ENCODE data around the gene WWOX.

The WWOX gene

DNA sequence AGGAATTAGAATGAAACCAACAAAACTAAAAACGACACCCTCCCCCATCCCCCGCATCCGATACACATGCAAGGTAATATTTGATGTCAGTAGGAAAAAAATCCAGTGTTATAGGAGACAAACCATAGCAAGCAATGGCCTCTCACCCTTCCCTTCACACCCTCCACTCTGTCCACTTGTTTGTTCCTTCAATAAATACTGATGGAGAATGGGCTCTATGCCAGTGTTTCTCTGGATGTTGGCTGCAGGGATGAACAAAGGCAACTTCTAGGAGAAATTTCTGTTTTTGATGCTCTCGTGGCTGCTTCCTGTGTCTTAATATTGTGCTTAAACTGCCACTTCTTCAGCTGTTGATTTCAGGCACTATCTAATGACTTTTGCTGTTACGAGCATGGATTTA lies 98.8 kb downstream of the WWOX start:
- no peak overlapping the region for H3K27ac ChIP-seq (ENCODE audit: low read length)
- no peak overlapping the region for H3K4me2 ChIP-seq (ENCODE audit: low read depth, low read length)
- no peak overlapping the region for H3K4me3 ChIP-seq (ENCODE audit: low read length)
- TF ChIP-seq EZH2phosphoT487 (IDR thresholded peaks at IDR 0.05; ENCODE audit: low read length) (no peak), EZH2 (optimal IDR thresholded peaks at IDR 0.05; ENCODE audit: low read depth, low read length) (no peak)
- TF ChIP-seq, protein P1, sequence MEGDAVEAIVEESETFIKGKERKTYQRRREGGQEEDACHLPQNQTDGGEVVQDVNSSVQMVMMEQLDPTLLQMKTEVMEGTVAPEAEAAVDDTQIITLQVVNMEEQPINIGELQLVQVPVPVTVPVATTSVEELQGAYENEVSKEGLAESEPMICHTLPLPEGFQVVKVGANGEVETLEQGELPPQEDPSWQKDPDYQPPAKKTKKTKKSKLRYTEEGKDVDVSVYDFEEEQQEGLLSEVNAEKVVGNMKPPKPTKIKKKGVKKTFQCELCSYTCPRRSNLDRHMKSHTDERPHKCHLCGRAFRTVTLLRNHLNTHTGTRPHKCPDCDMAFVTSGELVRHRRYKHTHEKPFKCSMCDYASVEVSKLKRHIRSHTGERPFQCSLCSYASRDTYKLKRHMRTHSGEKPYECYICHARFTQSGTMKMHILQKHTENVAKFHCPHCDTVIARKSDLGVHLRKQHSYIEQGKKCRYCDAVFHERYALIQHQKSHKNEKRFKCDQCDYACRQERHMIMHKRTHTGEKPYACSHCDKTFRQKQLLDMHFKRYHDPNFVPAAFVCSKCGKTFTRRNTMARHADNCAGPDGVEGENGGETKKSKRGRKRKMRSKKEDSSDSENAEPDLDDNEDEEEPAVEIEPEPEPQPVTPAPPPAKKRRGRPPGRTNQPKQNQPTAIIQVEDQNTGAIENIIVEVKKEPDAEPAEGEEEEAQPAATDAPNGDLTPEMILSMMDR (IDR thresholded peaks at IDR 0.05; ENCODE audit: low read length) = no peak
- H3K79me2 ChIP-seq (ENCODE audit: low read length) = no peaks in the 10 kb centered on the region
- no peaks in the 10 kb centered on the region for H3K36me3 ChIP-seq (replicated peaks; ENCODE audit: insufficient read depth, low read length)
- no peaks in the 10 kb centered on the region for H3K4me1 ChIP-seq (ENCODE audit: low read length)
- H2AFZ ChIP-seq (ENCODE audit: low read length) = no peak overlapping the region
- DNase-seq = no peak
- no peak overlapping the region for H3K9ac ChIP-seq (ENCODE audit: low read length)
- H3F3A ChIP-seq (ENCODE audit: insufficient read depth, low read length) = no peaks in the 10 kb centered on the region
- H4K20me1 ChIP-seq (ENCODE audit: insufficient read depth, low read length) = no peaks in the 10 kb centered on the region
- H3K27me3 ChIP-seq (replicated peaks; ENCODE audit: insufficient read depth, low read length) = no peaks in the 10 kb centered on the region
- H3K9me3 ChIP-seq (replicated peaks; ENCODE audit: insufficient read depth, low read length) = no peaks in the 10 kb centered on the region
- no peaks in the 10 kb centered on the region for H3K9me2 ChIP-seq (replicated peaks; ENCODE audit: insufficient read depth, low read length)

DNA sequence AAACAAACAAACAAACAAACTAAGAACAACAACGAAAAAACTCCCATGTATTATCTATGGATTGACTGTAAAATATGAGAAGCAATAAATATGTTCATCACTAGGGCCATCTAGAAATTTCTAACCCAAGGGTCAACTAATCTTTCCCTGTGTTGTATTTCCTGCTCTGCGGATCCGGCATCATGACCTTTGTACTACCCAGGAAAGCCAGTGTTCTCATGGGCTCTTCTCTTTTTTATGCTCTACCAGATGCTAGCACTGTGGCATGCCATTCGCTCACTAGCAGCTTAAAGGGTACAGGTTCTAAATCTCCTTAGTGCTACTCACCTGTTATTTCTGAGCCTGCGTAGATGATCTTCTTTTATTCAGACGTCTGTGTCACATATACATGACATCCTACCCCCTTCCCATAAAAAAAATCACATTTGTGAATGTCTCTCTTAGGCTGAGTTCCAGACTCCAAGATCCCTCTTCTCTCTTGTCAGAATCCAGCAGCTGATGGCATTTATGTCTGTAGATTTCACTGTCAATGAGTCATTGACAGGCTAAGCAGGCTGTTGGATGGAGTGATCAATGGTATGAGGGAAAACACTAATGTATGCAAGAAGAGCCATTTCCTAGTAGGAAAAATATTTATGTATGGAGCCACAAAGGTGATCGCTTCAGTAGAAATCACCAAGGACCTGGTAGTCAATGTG lies 100.0 kb downstream of the WWOX start:
- no peaks in the 10 kb centered on the region for H3K27me3 ChIP-seq (replicated peaks; ENCODE audit: insufficient read depth, low read length)
- no peak for DNase-seq
- no peaks in the 10 kb centered on the region for H4K20me1 ChIP-seq (ENCODE audit: insufficient read depth, low read length)
- no peaks in the 10 kb centered on the region for H3F3A ChIP-seq (ENCODE audit: insufficient read depth, low read length)
- H3K36me3 ChIP-seq (replicated peaks; ENCODE audit: insufficient read depth, low read length) = no peaks in the 10 kb centered on the region
- H2AFZ ChIP-seq (ENCODE audit: low read length) = no peak overlapping the region
- H3K4me3 ChIP-seq (ENCODE audit: low read length) = no peak overlapping the region
- H3K79me2 ChIP-seq (ENCODE audit: low read length) = no peaks in the 10 kb centered on the region
- no peaks in the 10 kb centered on the region for H3K9me2 ChIP-seq (replicated peaks; ENCODE audit: insufficient read depth, low read length)
- H3K9me3 ChIP-seq (replicated peaks; ENCODE audit: insufficient read depth, low read length) = no peaks in the 10 kb centered on the region
- TF ChIP-seq EZH2 (optimal IDR thresholded peaks at IDR 0.05; ENCODE audit: low read depth, low read length) (no peak), EZH2phosphoT487 (IDR thresholded peaks at IDR 0.05; ENCODE audit: low read length) (no peak)
- TF ChIP-seq, protein P1 (IDR thresholded peaks at IDR 0.05; ENCODE audit: low read length) = no peak
- no peak overlapping the region for H3K4me2 ChIP-seq (ENCODE audit: low read depth, low read length)
- H3K9ac ChIP-seq (ENCODE audit: low read length) = no peak overlapping the region
- no peak overlapping the region for H3K27ac ChIP-seq (ENCODE audit: low read length)
- H3K4me1 ChIP-seq (ENCODE audit: low read length) = no peaks in the 10 kb centered on the region

DNA sequence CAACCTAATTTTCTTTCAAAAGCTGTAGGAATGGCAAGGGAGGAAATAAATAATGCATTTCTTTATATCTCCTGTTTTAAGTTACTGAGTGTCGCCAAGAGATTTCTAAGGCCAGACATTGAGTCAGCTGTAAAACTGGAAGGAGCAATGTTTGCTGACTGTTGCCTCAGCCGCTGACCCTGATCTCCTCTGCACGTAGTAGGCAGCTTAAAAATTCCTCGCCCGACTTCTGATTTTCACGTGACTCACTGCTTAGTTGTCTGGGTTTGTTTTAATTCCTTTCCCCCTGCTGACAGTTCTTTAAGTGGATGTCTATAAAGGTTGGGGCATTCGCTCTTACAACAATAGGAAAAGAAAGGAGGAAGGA lies 100.6 kb downstream of the WWOX start:
- Histone ChIP-seq H3K27me3 (replicated peaks; ENCODE audit: insufficient read depth, low read length) (no peaks in the 10 kb centered on the region), H3K4me1 (ENCODE audit: low read length) (no peaks in the 10 kb centered on the region), H3K4me3 (ENCODE audit: low read length) (no peak overlapping the region), H3K9me3 (replicated peaks; ENCODE audit: insufficient read depth, low read length) (no peaks in the 10 kb centered on the region), H2AFZ (ENCODE audit: low read length) (no peak overlapping the region), H4K20me1 (ENCODE audit: insufficient read depth, low read length) (no peaks in the 10 kb centered on the region), H3K36me3 (replicated peaks; ENCODE audit: insufficient read depth, low read length) (no peaks in the 10 kb centered on the region), H3K4me2 (ENCODE audit: low read depth, low read length) (no peak overlapping the region), H3F3A (ENCODE audit: insufficient read depth, low read length) (no peaks in the 10 kb centered on the region), H3K79me2 (ENCODE audit: low read length) (no peaks in the 10 kb centered on the region), H3K9ac (ENCODE audit: low read length) (no peak overlapping the region), H3K9me2 (replicated peaks; ENCODE audit: insufficient read depth, low read length) (no peaks in the 10 kb centered on the region), H3K27ac (ENCODE audit: low read length) (no peak overlapping the region)
- TF ChIP-seq, protein P1 (IDR thresholded peaks at IDR 0.05; ENCODE audit: low read length) = no peak
- TF ChIP-seq EZH2phosphoT487 (IDR thresholded peaks at IDR 0.05; ENCODE audit: low read length) (no peak), EZH2 (optimal IDR thresholded peaks at IDR 0.05; ENCODE audit: low read depth, low read length) (no peak)
- DNase-seq = no peak

Data from MM.1S (cell line).